NCI-H226 (cell line): ENCODE measurements around the gene SNX21.
"Not testable (repeated sequence)": the region's sequence is repeated elsewhere in the genome, so short reads cannot be mapped to it uniquely, and the experiment has no call there.

Experiments
- DNase-seq: peaks from one replicate; pipeline ENCODE4 v3.0.0-alpha.2; 2015

SNX21 gene, protein sequence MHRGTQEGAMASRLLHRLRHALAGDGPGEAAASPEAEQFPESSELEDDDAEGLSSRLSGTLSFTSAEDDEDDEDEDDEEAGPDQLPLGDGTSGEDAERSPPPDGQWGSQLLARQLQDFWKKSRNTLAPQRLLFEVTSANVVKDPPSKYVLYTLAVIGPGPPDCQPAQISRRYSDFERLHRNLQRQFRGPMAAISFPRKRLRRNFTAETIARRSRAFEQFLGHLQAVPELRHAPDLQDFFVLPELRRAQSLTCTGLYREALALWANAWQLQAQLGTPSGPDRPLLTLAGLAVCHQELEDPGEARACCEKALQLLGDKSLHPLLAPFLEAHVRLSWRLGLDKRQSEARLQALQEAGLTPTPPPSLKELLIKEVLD

DNA sequence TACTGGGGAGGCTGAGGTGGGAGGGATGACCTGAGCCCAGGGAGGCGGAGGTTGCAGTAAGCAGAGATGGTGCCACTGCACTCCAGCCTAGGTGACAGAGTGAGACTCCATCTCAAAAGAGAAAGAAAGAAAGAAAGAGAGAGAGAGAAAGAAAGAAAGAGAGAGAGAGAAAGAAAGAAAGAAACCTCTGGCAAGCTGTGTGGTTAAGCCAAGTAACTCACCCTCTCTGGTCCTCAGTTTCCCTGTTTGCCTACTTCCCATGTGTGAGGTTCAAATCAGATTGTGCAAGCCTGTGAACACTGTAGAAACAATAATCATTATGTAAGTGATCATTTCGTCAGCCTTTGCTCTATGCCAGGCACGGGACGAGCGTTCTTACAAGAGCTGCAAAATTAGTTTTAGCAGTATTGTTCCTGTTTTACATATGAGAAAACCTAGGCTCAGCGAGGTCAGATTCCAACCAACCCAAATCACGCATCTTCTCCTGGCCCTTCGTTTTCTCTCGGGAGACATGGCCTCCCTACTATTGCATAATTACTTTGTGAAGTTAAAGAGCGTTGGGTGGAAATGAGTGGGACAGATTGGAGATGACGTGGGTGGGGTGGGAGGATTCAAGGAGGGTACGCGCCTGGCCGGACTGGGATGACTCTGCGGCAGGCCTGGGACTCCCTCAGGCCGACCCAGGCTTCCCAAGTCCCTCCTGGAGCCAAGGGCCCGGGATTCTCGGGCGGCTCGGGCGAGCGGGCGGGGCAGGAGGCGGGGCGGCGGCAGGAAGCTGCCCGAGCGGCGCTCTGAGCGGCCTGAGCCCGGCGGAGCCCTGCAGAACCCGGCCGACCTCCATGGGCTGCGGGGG is at the start of gene SNX21:
SNX21 (plus strand) TSS at position 770 of the 853 bp plus-strand sequence. CDS start 121 bp downstream, outside the sequence.
- peak; percentile 91 for DNase-seq

DNA sequence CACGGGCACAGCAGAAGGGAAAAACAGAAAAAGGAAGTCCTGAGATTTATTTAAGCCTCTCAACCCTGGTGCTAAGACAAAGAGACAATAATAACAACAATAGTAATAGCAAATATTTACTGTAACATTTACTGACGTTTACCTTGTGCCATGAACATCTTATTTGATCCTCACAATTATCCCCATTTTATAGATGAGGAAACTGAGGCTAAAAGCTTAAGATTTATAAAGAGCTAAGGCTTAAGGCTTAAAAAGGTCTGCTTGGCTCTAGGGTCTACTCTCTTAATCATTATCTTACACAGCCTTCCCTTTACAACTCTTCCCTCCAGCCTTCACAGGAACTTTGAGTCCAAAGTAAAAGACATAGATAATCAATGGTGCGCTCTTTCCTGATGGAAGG is 45.2 kb upstream of the SNX21 start:
- DNase-seq, result no peak

DNA sequence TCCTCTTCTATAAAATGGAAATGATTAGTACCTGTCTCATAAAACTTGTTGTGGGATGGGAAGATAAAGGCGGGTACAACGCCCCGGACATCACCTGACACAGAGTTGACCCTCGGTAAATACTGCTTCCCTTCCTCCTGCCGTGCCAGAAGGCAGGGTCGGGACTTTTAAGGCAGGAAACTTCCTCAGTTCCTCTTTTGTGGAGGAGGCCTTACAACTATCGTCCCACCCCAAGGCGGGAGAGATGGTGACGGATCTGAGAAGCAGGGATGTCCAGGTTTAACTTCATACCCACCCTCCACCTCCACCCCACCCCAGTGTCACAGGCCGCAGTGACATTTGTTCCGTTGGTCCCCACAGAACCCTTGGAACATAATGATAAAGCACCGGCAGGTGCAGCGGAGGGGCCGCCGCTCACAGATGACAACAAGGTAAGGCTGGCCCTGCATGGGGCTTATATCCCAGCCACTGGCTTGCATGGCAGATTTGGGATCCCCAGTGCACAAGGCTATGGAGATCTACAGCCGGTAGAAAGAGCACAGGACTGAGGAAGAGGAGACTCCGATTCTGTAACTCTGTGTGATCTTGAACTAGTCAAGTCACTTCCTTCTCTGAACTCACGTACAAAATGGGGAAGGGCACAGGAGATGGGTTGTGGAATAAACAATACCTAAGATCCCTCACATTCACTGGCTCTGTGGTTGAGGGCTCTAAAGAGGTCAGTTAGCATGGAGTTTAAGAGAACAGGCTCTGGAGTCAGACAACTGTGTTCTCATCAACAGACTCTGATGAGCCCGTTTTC is 41.1 kb upstream of the SNX21 start:
- DNase-seq, result no peak

GRCh38 chr20:45796337-45797065 is 37.1 kb upstream of the SNX21 start:
- no peak for DNase-seq

GRCh38 chr20:45797510-45797909 is 36.1 kb upstream of the SNX21 start:
- not testable (repeated sequence) for DNase-seq

DNA sequence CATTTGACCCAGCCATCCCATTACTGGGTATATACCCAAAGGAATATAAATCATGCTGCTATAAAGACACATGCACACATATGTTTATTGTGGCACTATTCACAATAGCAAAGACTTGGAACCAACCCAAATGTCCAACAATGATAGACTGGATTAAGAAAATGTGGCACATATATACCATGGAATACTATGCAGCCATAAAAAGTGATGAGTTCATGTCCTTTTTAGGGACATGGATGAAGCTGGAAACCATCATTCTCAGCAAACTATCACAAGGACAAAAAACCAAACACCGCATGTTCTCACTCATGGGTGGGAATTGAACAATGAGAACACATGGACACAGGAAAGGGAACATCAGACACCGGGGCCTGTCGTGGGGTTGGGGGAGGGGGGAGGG is 35.6 kb upstream of the SNX21 start:
- DNase-seq, result not testable (repeated sequence)

GRCh38 chr20:45798935-45799642 is 34.5 kb upstream of the SNX21 start:
- peak; percentile 36 for DNase-seq

DNA sequence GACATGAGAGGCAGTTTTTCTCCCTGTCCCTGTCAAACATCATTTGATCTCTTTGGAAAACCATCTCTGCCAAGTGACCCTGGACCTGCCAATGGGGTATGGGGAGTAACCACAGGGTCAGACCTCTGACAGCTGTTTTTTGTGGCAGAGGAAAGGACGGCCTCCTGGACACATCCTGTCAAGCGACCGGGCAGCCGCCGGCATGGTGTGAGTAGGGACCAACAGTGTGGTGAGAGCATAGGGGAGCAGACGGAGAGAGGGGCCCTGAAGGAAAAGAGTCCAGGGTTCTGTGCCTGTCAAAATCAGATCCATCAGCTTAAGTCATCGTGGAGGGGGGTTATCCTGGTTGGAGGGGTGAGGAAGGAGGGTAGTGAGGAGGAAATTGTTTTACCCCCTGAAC is 31.7 kb upstream of the SNX21 start:
- DNase-seq, result no peak

GRCh38 chr20:45810191-45810970 is 23.2 kb upstream of the SNX21 start:
- no peak for DNase-seq

GRCh38 chr20:45812157-45813005 is 21.2 kb upstream of the SNX21 start, which contains the start of gene UBE2C:
TSS of gene UBE2C (plus strand) at chr20:45812644. CDS start at chr20:45812696, 52 bp downstream.
- peak; percentile 100 for DNase-seq

DNA sequence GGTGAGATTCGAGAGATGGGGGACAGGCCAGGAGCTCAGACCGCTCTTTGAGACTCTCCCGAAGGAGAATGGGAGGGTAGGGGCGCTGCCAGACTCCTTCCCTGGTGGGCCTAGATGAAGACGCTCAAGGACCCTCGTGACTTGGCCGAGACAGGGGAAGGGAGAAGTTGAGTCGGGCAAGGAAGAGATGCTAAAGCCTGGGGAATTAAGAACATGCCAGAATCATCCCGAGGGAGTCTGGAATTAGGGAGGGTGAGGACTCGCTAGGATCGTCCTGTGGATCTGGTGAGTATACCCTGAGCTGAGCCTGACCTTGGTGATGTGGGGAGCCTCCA is 20.6 kb upstream of the SNX21 start:
- no peak for DNase-seq

GRCh38 chr20:45813489-45813888 is 20.1 kb upstream of the SNX21 start:
- DNase-seq, result no peak

DNA sequence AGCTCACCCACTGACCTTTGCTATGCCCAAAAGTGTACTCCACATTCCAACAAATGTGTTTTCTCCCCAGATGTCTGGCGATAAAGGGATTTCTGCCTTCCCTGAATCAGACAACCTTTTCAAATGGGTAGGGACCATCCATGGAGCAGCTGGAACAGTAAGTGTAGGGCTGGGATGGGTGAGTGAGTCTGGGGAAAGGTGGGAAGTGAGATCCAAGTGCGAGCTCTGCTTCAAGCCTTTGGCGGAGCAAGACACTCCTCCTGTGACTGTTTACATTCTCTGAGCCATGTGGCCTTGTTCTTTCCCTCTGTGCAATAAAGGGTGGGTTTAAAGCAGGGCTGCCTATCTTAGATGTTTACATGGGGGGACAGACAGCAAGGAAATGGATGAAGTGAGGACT is 19.3 kb upstream of the SNX21 start:
- no peak for DNase-seq

DNA sequence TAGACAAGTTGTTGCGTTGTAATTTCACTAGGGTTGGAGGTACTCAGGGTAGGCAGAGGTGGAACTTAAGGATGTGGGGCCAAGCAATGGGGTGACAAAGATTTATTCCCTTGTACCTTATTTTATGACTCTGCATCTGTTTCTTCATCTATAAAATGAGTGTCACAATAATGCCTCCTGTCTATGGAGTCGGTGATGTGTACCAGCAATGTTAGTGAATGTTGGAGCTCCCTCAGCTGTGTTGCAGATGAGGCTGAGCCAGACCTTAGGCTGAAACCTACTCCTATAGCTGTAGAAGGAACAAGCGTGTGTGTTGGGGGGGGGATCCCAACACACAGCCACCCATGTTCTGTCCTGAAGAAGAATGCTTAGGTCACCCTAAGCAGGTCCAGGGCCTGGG is 16.6 kb upstream of the SNX21 start:
- no peak for DNase-seq

DNA sequence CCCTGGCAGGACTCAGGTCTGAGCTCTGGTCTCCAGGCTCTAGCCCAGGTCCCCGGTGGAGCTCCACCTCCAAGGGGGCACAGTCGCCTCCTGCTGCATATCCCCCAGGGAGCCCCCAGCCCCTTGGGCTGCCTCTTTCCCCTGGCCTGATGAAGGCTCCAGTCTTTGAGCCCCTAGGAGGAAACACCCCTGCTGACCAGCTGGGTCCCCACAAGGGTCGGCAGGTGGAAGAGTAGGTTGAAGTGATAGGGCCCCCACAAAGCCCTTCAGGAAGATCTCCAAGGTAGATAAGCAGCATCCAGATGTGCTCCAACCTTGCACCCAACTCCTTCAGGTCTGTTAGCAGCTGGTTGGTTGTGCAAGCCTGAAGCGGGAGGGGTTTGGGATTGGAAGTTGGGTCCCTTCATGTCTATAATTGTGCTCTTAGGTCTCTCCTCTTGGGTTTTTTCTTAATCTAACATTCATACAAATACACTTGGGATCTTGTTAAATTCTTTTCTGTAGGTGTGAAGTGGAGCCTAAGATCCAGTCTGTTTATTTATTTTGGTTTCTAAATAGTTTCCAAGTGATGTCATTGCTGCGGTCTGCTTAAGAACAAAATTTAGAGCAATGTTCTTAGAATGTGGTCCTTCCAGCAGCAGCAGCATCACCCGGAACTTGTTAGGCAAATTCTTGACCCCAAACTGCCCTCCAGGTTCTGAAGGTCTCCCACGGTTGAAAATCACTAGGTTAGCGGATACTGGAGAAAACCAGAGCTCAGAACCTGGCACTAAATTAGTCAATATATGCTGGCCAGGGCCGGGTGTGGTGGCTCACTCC is 16.0 kb upstream of the SNX21 start:
- peak; percentile 45 for DNase-seq

DNA sequence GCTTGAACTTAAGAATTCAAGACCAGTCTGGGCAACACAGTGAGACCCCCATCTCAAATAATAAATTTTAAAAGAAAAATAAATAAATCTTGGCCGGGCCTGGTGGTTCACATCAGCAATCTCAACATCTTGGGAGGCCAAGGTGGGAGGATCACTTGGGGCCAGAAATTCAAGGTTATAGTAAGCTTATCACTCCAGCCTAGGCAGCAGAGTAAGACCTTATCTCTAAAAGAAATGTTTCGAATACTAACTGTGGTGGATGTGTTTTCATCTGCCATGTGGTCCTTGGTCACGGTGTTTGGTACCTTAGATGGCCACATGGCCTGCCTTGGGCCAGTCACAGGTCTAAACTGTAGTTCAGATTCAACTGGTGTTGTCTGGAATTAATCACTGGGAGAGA is 15.4 kb upstream of the SNX21 start:
- no peak for DNase-seq

DNA sequence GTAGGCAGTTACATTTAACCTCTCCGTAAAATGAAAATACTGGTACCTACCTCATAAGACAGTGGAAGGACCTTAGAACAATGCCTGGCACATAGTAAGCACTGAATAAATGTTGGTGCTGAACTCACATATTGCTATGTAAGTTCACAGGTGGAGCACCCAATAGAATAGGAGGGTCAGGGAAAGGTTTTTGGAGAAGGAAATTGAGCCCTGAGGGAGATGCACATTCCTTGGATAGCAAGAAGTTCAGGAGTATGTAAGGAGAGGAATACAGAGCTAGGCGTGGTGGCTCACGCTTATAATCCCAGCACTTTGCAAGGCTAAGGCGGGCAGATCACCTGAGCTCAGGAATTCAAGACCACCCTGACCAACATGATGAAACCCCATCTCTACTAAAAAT is 14.1 kb upstream of the SNX21 start:
- no peak for DNase-seq

- DNase-seq, result no peak
These were observed 11.7 kb upstream of the SNX21 start for GRCh38 chr20:45821947-45822346.

GRCh38 chr20:45822857-45823256 is 10.7 kb upstream of the SNX21 start:
- peak; percentile 60 for DNase-seq
